ENCODE measurements around the gene CROCC2. TPM values are rescaled to one million over a fixed set of nuclear protein-coding genes. Genes with fewer than 3 reads are reported as not detected.
A peak's percentile ranks its signal among the peaks of the same experiment; 100 is the strongest.

Gene CROCC2
- total RNA-seq, 4 donors from 2014 or later, result not detected

DNA sequence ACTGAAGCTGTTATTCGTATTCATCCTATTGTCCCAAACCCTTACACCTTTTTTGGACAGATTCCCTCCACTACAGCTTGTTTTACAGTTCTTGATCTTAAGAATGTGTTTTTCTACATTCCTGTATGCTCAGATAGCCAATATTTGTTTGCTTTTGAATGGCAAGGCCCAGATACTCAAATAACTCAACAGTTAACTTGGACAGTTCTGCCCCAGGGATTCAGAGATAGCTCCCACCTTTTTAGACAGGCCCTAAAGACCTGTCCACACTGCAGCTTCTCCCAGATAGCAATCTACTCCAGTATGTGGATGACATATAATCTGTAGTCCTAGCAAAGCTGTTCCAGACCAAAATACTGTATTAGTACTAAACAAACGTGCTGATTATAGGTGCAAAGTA, 44.6 kb upstream of the CROCC2 start:
- in situ Hi-C loops (cut with MboI; ENCODE audit: low pct_ligation_motif_present in 1 of 4, low pct_unique_long_range_greater_than_20kb in 1 of 4, low sequenced_read_pairs in 3 of 4), result no loop called here
- Histone ChIP-seq H3K27ac (no peak overlapping the region), H3K9me3 (no peaks in the 10 kb centered on the region), H3K27me3 (no peaks in the 10 kb centered on the region), H3K36me3 (no peaks in the 10 kb centered on the region), H3K4me1 (peaks cover 0 to 6% (median 0%) of the 10 kb centered on the region in 4 donors), H3K4me3 (no peak overlapping the region)
- no peak for DNase-seq
- TF ChIP-seq POLR2A (IDR thresholded peaks at IDR 0.05), result no peak
- TF ChIP-seq, protein P1, sequence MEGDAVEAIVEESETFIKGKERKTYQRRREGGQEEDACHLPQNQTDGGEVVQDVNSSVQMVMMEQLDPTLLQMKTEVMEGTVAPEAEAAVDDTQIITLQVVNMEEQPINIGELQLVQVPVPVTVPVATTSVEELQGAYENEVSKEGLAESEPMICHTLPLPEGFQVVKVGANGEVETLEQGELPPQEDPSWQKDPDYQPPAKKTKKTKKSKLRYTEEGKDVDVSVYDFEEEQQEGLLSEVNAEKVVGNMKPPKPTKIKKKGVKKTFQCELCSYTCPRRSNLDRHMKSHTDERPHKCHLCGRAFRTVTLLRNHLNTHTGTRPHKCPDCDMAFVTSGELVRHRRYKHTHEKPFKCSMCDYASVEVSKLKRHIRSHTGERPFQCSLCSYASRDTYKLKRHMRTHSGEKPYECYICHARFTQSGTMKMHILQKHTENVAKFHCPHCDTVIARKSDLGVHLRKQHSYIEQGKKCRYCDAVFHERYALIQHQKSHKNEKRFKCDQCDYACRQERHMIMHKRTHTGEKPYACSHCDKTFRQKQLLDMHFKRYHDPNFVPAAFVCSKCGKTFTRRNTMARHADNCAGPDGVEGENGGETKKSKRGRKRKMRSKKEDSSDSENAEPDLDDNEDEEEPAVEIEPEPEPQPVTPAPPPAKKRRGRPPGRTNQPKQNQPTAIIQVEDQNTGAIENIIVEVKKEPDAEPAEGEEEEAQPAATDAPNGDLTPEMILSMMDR (IDR thresholded peaks at IDR 0.05), result no peak
- TF ChIP-seq EP300 (IDR thresholded peaks at IDR 0.05; ENCODE audit: low read depth), result no peak
- no peak for TF ChIP-seq POLR2AphosphoS5 (IDR thresholded peaks at IDR 0.05)
- WGBS, 2 donors (ENCODE audit: low coverage in 1 of 2), result 67 to 81% methylated on average over 1 to 2 of the region's 2 CpGs
- intact Hi-C loops (cut with DNase I; ENCODE audit: low total_unique reads), result no loop called here

DNA sequence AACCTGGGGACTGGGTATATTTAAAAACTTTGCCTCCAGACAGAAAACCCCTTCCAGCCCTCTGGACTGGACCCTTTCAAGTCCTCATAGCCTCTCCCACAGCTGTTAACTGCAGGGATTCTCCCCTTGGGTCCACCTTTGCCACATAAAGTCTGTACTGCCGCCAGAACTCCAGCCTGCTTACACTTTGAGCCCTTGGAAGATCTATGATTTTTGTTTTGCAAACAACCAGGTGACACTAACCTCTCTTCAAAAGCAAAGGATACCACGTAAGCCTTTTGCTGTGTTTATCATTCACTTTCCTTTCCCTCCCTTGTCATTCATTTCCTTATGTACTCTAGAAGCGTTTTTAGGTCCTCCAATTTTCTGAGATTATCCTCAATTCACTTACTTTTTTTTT, 41.7 kb upstream of the CROCC2 start:
- WGBS, 2 donors (ENCODE audit: low coverage in 1 of 2), result 51 to 52% methylated on average over 3 of the region's 3 CpGs
- H3K4me3 ChIP-seq, result no peak overlapping the region
- peaks cover 0 to 9% (median 1%) of the 10 kb centered on the region in 4 donors for H3K4me1 ChIP-seq
- TF ChIP-seq POLR2A (IDR thresholded peaks at IDR 0.05) (no peak), EP300 (IDR thresholded peaks at IDR 0.05; ENCODE audit: low read depth) (no peak), POLR2AphosphoS5 (IDR thresholded peaks at IDR 0.05) (no peak)
- TF ChIP-seq, protein P1 (IDR thresholded peaks at IDR 0.05), result no peak
- no peaks in the 10 kb centered on the region for H3K36me3 ChIP-seq
- intact Hi-C loops (cut with DNase I; ENCODE audit: low total_unique reads) (no loop called here), in situ Hi-C loops (cut with MboI; ENCODE audit: low pct_ligation_motif_present in 1 of 4, low pct_unique_long_range_greater_than_20kb in 1 of 4, low sequenced_read_pairs in 3 of 4) (no loop called here)
- no peak overlapping the region for H3K27ac ChIP-seq
- no peaks in the 10 kb centered on the region for H3K27me3 ChIP-seq
- no peak for DNase-seq
- H3K9me3 ChIP-seq, result no peaks in the 10 kb centered on the region

DNA sequence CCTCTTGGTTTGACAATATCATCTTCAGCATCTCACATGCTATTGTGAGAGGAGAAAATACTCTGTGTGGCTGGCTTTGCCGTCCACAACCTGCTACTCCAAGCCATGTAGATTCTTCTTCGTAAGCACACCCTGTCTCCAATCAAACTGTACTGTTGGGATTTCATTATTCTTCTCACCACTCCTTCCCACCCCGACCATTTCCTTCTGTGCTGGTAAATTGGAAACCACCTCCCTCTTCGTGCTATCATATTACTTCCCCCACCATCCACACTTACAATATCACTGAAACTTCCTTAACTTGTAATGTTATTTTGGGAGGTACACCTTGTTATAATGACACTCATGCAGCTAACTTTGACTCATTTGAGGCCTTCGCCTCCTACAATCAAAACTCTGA, 40.7 kb upstream of the CROCC2 start:
- Histone ChIP-seq H3K27ac (no peak overlapping the region), H3K4me1 (peaks cover 0 to 9% (median 1%) of the 10 kb centered on the region in 4 donors), H3K36me3 (no peaks in the 10 kb centered on the region), H3K27me3 (no peaks in the 10 kb centered on the region), H3K9me3 (no peaks in the 10 kb centered on the region), H3K4me3 (no peak overlapping the region)
- no peak for DNase-seq
- 69 to 71% methylated on average over 3 to 5 of the region's 5 CpGs for WGBS, 2 donors (ENCODE audit: low coverage in 1 of 2)
- intact Hi-C loops (cut with DNase I; ENCODE audit: low total_unique reads), result no loop called here
- TF ChIP-seq POLR2A (IDR thresholded peaks at IDR 0.05) (no peak), POLR2AphosphoS5 (IDR thresholded peaks at IDR 0.05) (no peak), EP300 (IDR thresholded peaks at IDR 0.05; ENCODE audit: low read depth) (no peak)
- in situ Hi-C loops (cut with MboI; ENCODE audit: low pct_ligation_motif_present in 1 of 4, low pct_unique_long_range_greater_than_20kb in 1 of 4, low sequenced_read_pairs in 3 of 4), result no loop called here

DNA sequence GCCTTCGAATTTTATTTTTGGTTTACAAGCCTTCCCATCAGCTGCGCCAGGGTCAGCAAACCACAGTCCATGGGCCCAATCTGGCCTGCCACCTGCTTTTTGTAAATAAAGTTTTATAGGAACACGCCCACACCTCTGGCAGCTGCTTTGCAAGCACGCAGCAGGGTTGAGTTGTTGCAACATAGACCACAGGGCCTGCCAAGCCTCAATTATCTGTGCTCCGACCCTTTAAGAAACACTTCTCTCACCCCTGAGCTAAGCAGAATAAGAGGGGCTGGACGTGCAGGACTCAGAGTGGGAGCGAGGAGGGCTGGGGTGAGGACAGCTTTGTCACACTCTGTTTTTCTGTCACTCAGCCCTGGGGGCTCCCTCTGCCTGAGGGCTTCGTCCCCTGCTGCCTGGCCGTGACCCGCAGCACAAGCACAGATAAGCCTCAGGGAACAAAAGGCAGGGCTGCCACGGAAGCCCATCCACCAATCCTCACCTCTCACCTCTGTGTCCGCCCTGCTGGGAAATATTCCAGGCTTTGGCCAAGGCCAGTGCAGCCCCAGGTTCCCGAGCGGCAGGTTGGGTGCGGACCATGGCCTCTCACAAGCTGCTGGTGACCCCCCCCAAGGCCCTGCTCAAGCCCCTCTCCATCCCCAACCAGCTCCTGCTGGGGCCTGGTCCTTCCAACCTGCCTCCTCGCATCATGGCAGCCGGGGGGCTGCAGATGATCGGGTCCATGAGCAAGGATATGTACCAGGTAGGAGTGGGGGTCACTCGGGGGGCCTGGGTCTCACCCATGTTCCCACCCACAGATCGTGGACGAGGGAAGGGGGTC, 37.6 kb upstream of the CROCC2 start, which contains the start of gene AGXT:
Gene AGXT, plus strand, starts transcription at position 539 of the 823 bp plus-strand sequence. Its CDS starts 42 bp downstream, at position 581.
- WGBS, 2 donors (ENCODE audit: low coverage in 1 of 2), result 64% methylated on average over 21 of the region's 21 CpGs; no CpG with 5 or more reads in 1 of the 2 donors
- Histone ChIP-seq H3K27ac (peak within 1 kb of the TSS in 1 of 4 donors; percentile 28), H3K9me3 (no peaks in the 10 kb centered on the region), H3K4me3 (no peak within 1 kb of the TSS), H3K4me1 (peaks cover 0 to 9% (median 1%) of the 10 kb centered on the region in 4 donors), H3K27me3 (no peaks in the 10 kb centered on the region), H3K36me3 (no peaks in the 10 kb centered on the region)
- TF ChIP-seq EP300 (IDR thresholded peaks at IDR 0.05; ENCODE audit: low read depth) (no peak), POLR2AphosphoS5 (IDR thresholded peaks at IDR 0.05) (peak in 2 of 3 donors; percentile 36), POLR2A (IDR thresholded peaks at IDR 0.05) (no peak)
- TF ChIP-seq, protein P1 (IDR thresholded peaks at IDR 0.05), result no peak
- peak; percentile 71 for DNase-seq
- intact Hi-C loops (cut with DNase I; ENCODE audit: low total_unique reads) (no loop called here), in situ Hi-C loops (cut with MboI; ENCODE audit: low pct_ligation_motif_present in 1 of 4, low pct_unique_long_range_greater_than_20kb in 1 of 4, low sequenced_read_pairs in 3 of 4) (no loop called here)
